Measurements from ENCODE around the gene CAPN2. TPM values are rescaled to one million over a fixed set of nuclear protein-coding genes. Genes with fewer than 3 reads are reported as not detected.

Gene CAPN2
- total RNA-seq, 1 donor from 2014 or later, result 431 TPM

GRCh38 chr1:223738465-223739365 is 26.4 kb downstream of the CAPN2 start:
- peak; percentile 79 for DNase-seq (ENCODE audit: low spot score)

- peak; percentile 42 for DNase-seq (ENCODE audit: low spot score)
Observed at GRCh38 chr1:223739366-223740037, 27.2 kb downstream of the CAPN2 start.

- peak; percentile 43 for DNase-seq (ENCODE audit: low spot score)
Observed at GRCh38 chr1:223740038-223740736, 27.8 kb downstream of the CAPN2 start.

- DNase-seq (ENCODE audit: low spot score), result no peak
Observed at GRCh38 chr1:223741861-223742260, 29.5 kb downstream of the CAPN2 start.

GRCh38 chr1:223742856-223743517 is 30.6 kb downstream of the CAPN2 start:
- DNase-seq (ENCODE audit: low spot score), result no peak

GRCh38 chr1:223745731-223746130 is 33.4 kb downstream of the CAPN2 start:
- no peak for DNase-seq (ENCODE audit: low spot score)

- peak; percentile 69 for DNase-seq (ENCODE audit: low spot score)
Observed at GRCh38 chr1:223747838-223748335, 35.5 kb downstream of the CAPN2 start.

GRCh38 chr1:223748405-223748772 is 36.0 kb downstream of the CAPN2 start:
- no peak for DNase-seq (ENCODE audit: low spot score)

- peak; percentile 59 for DNase-seq (ENCODE audit: low spot score)
Observed at GRCh38 chr1:223748773-223749733, 36.7 kb downstream of the CAPN2 start.

- no peak for DNase-seq (ENCODE audit: low spot score)
Observed at GRCh38 chr1:223750730-223751570, 38.6 kb downstream of the CAPN2 start.

- no peak for DNase-seq (ENCODE audit: low spot score)
Observed at GRCh38 chr1:223751696-223752095, 39.4 kb downstream of the CAPN2 start.

- DNase-seq (ENCODE audit: low spot score), result no peak
Observed at GRCh38 chr1:223752721-223753515, 40.6 kb downstream of the CAPN2 start.

GRCh38 chr1:223754681-223755431 is 42.5 kb downstream of the CAPN2 start:
- no peak for DNase-seq (ENCODE audit: low spot score)

GRCh38 chr1:223755432-223755792 is 43.1 kb downstream of the CAPN2 start:
- DNase-seq (ENCODE audit: low spot score), result no peak

- no peak for DNase-seq (ENCODE audit: low spot score)
Observed at GRCh38 chr1:223755992-223756775, 43.8 kb downstream of the CAPN2 start.

- no peak for DNase-seq (ENCODE audit: low spot score)
Observed at GRCh38 chr1:223756806-223757700, 44.7 kb downstream of the CAPN2 start.

All from mucosa of gallbladder (tissue), 1 donor.